MM.1S (cell line): ENCODE data around the gene ARL6IP6.
"Not testable (repeated sequence)": the region's sequence is repeated elsewhere in the genome, so short reads cannot be mapped to it uniquely, and the experiment has no call there.

Source experiments
- DNase-seq: peaks from one replicate; pipeline ENCODE4 v3.0.0-alpha.2; 2015
- H2AFZ ChIP-seq: fragments of 300-600 bp; sonication (generic); 2 replicates; pipeline ENCODE4 v1.6.0; 2016; ENCODE audit warnings: antibody characterized with exemption, low read length
- H3F3A ChIP-seq: fragments of 300-600 bp; sonication (generic); 2 replicates; pipeline ENCODE4 v1.6.1; 2016; ENCODE audit warnings: mild to moderate bottlenecking, antibody characterized with exemption, low read length, moderate library complexity, mixed read lengths; ENCODE audit not compliant: insufficient read depth
- H3K27ac ChIP-seq: fragments of 300-600 bp; sonication (generic); 2 replicates; pipeline ENCODE4 v1.5.1; 2016; ENCODE audit warnings: mild to moderate bottlenecking, low read length
- H3K27me3 ChIP-seq: fragments of 300-600 bp; sonication (generic); replicated peaks from 2 replicates; pipeline ENCODE4 v1.6.0; 2016; ENCODE audit warnings: low read length; ENCODE audit not compliant: insufficient read depth
- H3K36me3 ChIP-seq: fragments of 300-600 bp; sonication (generic); replicated peaks from 2 replicates; pipeline ENCODE4 v1.6.1; 2016; ENCODE audit warnings: mild to moderate bottlenecking, low read length, mixed read lengths; ENCODE audit not compliant: insufficient read depth
- H3K4me1 ChIP-seq: fragments of 300-600 bp; sonication (generic); 2 replicates; pipeline ENCODE4 v1.6.1; 2016; ENCODE audit warnings: low read length, mixed read lengths
- H3K4me2 ChIP-seq: fragments of 300-600 bp; sonication (generic); 2 replicates; pipeline ENCODE4 v1.6.0; 2016; ENCODE audit warnings: low read depth, low read length
- H3K4me3 ChIP-seq: fragments of 300-600 bp; sonication (generic); 2 replicates; pipeline ENCODE4 v1.5.1; 2016; ENCODE audit warnings: low read length, mixed read lengths
- H3K79me2 ChIP-seq: fragments of 300-600 bp; sonication (generic); 2 replicates; pipeline ENCODE4 v1.6.1; 2016; ENCODE audit warnings: mixed run types, low read length, mixed read lengths
- H3K9ac ChIP-seq: fragments of 300-600 bp; sonication (generic); 2 replicates; pipeline ENCODE4 v1.6.1; 2016; ENCODE audit warnings: low read length, mixed read lengths
- H3K9me2 ChIP-seq: fragments of 300-600 bp; sonication (generic); replicated peaks from 2 replicates; pipeline ENCODE4 v1.6.1; 2016; ENCODE audit warnings: mild to moderate bottlenecking, low read length, mixed read lengths; ENCODE audit not compliant: insufficient read depth
- H3K9me3 ChIP-seq: fragments of 300-600 bp; sonication (generic); replicated peaks from 2 replicates; pipeline ENCODE4 v1.6.1; 2016; ENCODE audit warnings: mild to moderate bottlenecking, low read length, mixed read lengths; ENCODE audit not compliant: insufficient read depth
- H4K20me1 ChIP-seq: fragments of 300-600 bp; sonication (generic); 2 replicates; pipeline ENCODE4 v1.6.1; 2016; ENCODE audit warnings: mild to moderate bottlenecking, low read length, moderate library complexity, mixed read lengths; ENCODE audit not compliant: insufficient read depth
- CTCF ChIP-seq: fragments of 300-600 bp; sonication (generic); IDR thresholded peaks from 2 replicates; pipeline ENCODE4 v1.5.1; 2016; ENCODE audit warnings: antibody characterized with exemption, low read length, mixed read lengths
- EZH2 ChIP-seq: fragments of 300-600 bp; sonication (generic); optimal IDR thresholded peaks from 2 replicates; pipeline ENCODE3; 2017; ENCODE audit warnings: low read depth, mild to moderate bottlenecking, antibody characterized with exemption, low read length, mixed read lengths
- EZH2phosphoT487 ChIP-seq: fragments of 300-600 bp; sonication (generic); IDR thresholded peaks from 2 replicates; pipeline ENCODE4 v1.6.1; 2018; ENCODE audit warnings: antibody characterized with exemption, low read length

ARL6IP6 gene

GRCh38 chr2:152717228-152718075, 968 bp upstream of the ARL6IP6 start, which contains the start of gene PRPF40A:
TSS of gene PRPF40A (minus strand) at chr2:152717461. CDS start at chr2:152717439, 22 bp downstream.
- Histone ChIP-seq H2AFZ (peak within 1 kb of the TSS; percentile 92), H3K9me2 (no peaks in the 10 kb centered on the region), H3K27ac (peak within 1 kb of the TSS; percentile 91), H3K9ac (peak within 1 kb of the TSS; percentile 90), H4K20me1 (peaks cover 12% of the 10 kb centered on the region; the same call in 1 of the 2 replicates), H3K36me3 (peaks cover 16% of the 10 kb centered on the region), H3K79me2 (peaks cover 68% of the 10 kb centered on the region), H3K27me3 (no peaks in the 10 kb centered on the region), H3F3A (peaks cover 8% of the 10 kb centered on the region; the same call in 1 of the 2 replicates), H3K4me2 (peak within 1 kb of the TSS; percentile 81), H3K4me1 (peaks cover 13% of the 10 kb centered on the region), H3K4me3 (peak within 1 kb of the TSS; percentile 89), H3K9me3 (no peaks in the 10 kb centered on the region)
- peak; percentile 99 for DNase-seq
- no peak for TF ChIP-seq EZH2
- no peak for TF ChIP-seq CTCF
- TF ChIP-seq EZH2phosphoT487, result no peak

- H4K20me1 ChIP-seq, result peaks cover 12% of the 10 kb centered on the region; the same call in 1 of the 2 replicates
- peak overlapping the region; percentile 92 for H2AFZ ChIP-seq
Observed at GRCh38 chr2:152718909-152719645, 657 bp downstream of the ARL6IP6 start.

GRCh38 chr2:152720794-152721193, 2.4 kb downstream of the ARL6IP6 start:
- no peak for DNase-seq
- H2AFZ ChIP-seq, result no peak overlapping the region
- H3K4me3 ChIP-seq, result no peak overlapping the region
- H3K27ac ChIP-seq, result no peak overlapping the region
- H3K79me2 ChIP-seq, result peaks cover 39% of the 10 kb centered on the region
- peaks cover under 1% of the 10 kb centered on the region; the same call in 1 of the 2 replicates for H4K20me1 ChIP-seq
- H3K4me1 ChIP-seq, result peaks cover 12% of the 10 kb centered on the region
- H3K27me3 ChIP-seq, result no peaks in the 10 kb centered on the region
- H3K9me3 ChIP-seq, result no peaks in the 10 kb centered on the region
- no peak overlapping the region for H3K4me2 ChIP-seq
- H3K9me2 ChIP-seq, result no peaks in the 10 kb centered on the region
- peaks cover 8% of the 10 kb centered on the region; the same call in 1 of the 2 replicates for H3F3A ChIP-seq
- H3K36me3 ChIP-seq, result 0 out of 2 replicates have a peak, but pooled peaks cover under 1% of the 10 kb centered on the region
- TF ChIP-seq CTCF, result no peak
- TF ChIP-seq EZH2, result no peak
- H3K9ac ChIP-seq, result no peak overlapping the region

More at GRCh38 chr2:152718909-152719645, 657 bp downstream of the ARL6IP6 start:
- peak; percentile 74 for DNase-seq
- H3K36me3 ChIP-seq, result peaks cover 9% of the 10 kb centered on the region; the same call in 1 of the 2 replicates
- no peaks in the 10 kb centered on the region for H3K9me2 ChIP-seq
- peaks cover 13% of the 10 kb centered on the region for H3K4me1 ChIP-seq
- no peaks in the 10 kb centered on the region for H3K9me3 ChIP-seq
- H3K4me2 ChIP-seq, result peak overlapping the region; percentile 81
- H3K9ac ChIP-seq, result peak overlapping the region; percentile 90
- H3K27me3 ChIP-seq, result no peaks in the 10 kb centered on the region
- peak overlapping the region; percentile 89 for H3K4me3 ChIP-seq
- peak overlapping the region; percentile 91 for H3K27ac ChIP-seq
- TF ChIP-seq EZH2phosphoT487 (no peak), EZH2 (no peak), CTCF (no peak)
- H3F3A ChIP-seq, result peaks cover 8% of the 10 kb centered on the region; the same call in 1 of the 2 replicates
- H3K79me2 ChIP-seq, result peaks cover 52% of the 10 kb centered on the region

- H4K20me1 ChIP-seq, result not testable (repeated sequence)
- H3K79me2 ChIP-seq, result peaks cover 30% of the 10 kb centered on the region
Observed at GRCh38 chr2:152722639-152723038, 4.2 kb downstream of the ARL6IP6 start.

More at GRCh38 chr2:152722639-152723038, 4.2 kb downstream of the ARL6IP6 start:
- not testable (repeated sequence) for H3K4me1 ChIP-seq, H3K9me3 ChIP-seq, H3K27me3 ChIP-seq, H3K27ac ChIP-seq, H3F3A ChIP-seq, H3K9me2 ChIP-seq, H3K4me2 ChIP-seq, H3K36me3 ChIP-seq, H3K9ac ChIP-seq, H2AFZ ChIP-seq, H3K4me3 ChIP-seq, DNase-seq
